Activated CD8-positive, alpha-beta T cell treated with anti-CD3 and anti-CD28 coated beads, Interleukin-2, amount 10 ng/mL, durations not matched to agents 7 days and 5 days (primary cell): Measurements from ENCODE around the gene ULK4. TPM values are rescaled to one million over a fixed set of nuclear protein-coding genes. Genes with fewer than 3 reads are reported as not detected.
"Not testable (repeated sequence)": the region's sequence is repeated elsewhere in the genome, so short reads cannot be mapped to it uniquely, and the experiment has no call there.

Experiments used
- ATAC-seq: fragments of 150-1000 bp; cut with Tn5 transposase; one replicate; pipeline ENCODE4 v1.10.0; 2021; ENCODE audit warnings: moderate library complexity
- CTCF ChIA-PET: fragments of 350-600 bp; sonication (Branson Sonifier 250); formaldehyde crosslinking; loops from one replicate; lab custom pipeline; 2021; ENCODE audit warnings: antibody characterized with exemption; lab: Charles Lee
- POLR2A ChIA-PET: fragments of 350-600 bp; sonication (Branson Sonifier 250); formaldehyde crosslinking; loops from one replicate; lab custom pipeline; 2021; ENCODE audit warnings: antibody characterized with exemption; lab: Charles Lee
- DNase-seq: peaks from one replicate; pipeline ENCODE4 v3.0.0-alpha.2; 2020
- H3K27ac Mint-ChIP-seq: one replicate; pipeline ENCODE4 v1.8.0; 2021; ENCODE audit warnings: mild to moderate bottlenecking, mixed read lengths
- H3K27me3 Mint-ChIP-seq: one replicate; pipeline ENCODE4 v1.8.0; 2021; ENCODE audit warnings: low read depth, mixed read lengths
- H3K36me3 Mint-ChIP-seq: one replicate; pipeline ENCODE4 v1.8.0; 2021; ENCODE audit warnings: low read depth, mixed read lengths
- H3K4me1 Mint-ChIP-seq: one replicate; pipeline ENCODE4 v1.8.0; 2021; ENCODE audit warnings: low read depth, mixed read lengths
- H3K4me3 Mint-ChIP-seq: one replicate; pipeline ENCODE4 v1.8.0; 2021; ENCODE audit warnings: mild to moderate bottlenecking, mixed read lengths
- H3K9me3 Mint-ChIP-seq: one replicate; pipeline ENCODE4 v1.8.0; 2022; ENCODE audit warnings: mixed read lengths; ENCODE audit not compliant: insufficient read depth
- total RNA-seq, 2 experiments: library from RNA; stranded (reverse); gene quantifications; one replicate each; pipeline ENCODE4 v1.2.3, GENCODE V29; 2021

The ULK4 gene
- total RNA-seq, 2 experiments from 2014 or later, result 10.5 to 12.3 TPM

GRCh38 chr3:41649129-41649739, 312.7 kb downstream of the ULK4 start:
- Mint-ChIP-seq H3K36me3 (no peaks in the 10 kb centered on the region), H3K9me3 (no peaks in the 10 kb centered on the region), H3K27ac (no peak overlapping the region), H3K4me1 (no peaks in the 10 kb centered on the region), H3K27me3 (peaks cover 2% of the 10 kb centered on the region), H3K4me3 (no peak overlapping the region)
- ChIA-PET CTCF (no interaction called here), POLR2A (no interaction called here)
- no peak for ATAC-seq
- DNase-seq, result no peak

GRCh38 chr3:41647730-41648129, 314.2 kb downstream of the ULK4 start:
- DNase-seq, H3K4me1 Mint-ChIP-seq, H3K36me3 Mint-ChIP-seq, H3K9me3 Mint-ChIP-seq, H3K4me3 Mint-ChIP-seq, POLR2A ChIA-PET, CTCF ChIA-PET, H3K27me3 Mint-ChIP-seq, H3K27ac Mint-ChIP-seq, ATAC-seq: not testable (repeated sequence)

GRCh38 chr3:41640076-41640475, 321.8 kb downstream of the ULK4 start:
- H3K4me3 Mint-ChIP-seq, result no peak overlapping the region
- no peaks in the 10 kb centered on the region for H3K27me3 Mint-ChIP-seq
- no peak overlapping the region for H3K27ac Mint-ChIP-seq
- CTCF ChIA-PET, result no interaction called here
- no peak for ATAC-seq
- no peaks in the 10 kb centered on the region for H3K36me3 Mint-ChIP-seq
- POLR2A ChIA-PET, result no interaction called here
- no peak for DNase-seq
- no peaks in the 10 kb centered on the region for H3K4me1 Mint-ChIP-seq
- no peaks in the 10 kb centered on the region for H3K9me3 Mint-ChIP-seq

GRCh38 chr3:41638381-41638780, 323.5 kb downstream of the ULK4 start:
- no peaks in the 10 kb centered on the region for H3K36me3 Mint-ChIP-seq
- H3K27ac Mint-ChIP-seq, result no peak overlapping the region
- no peak for ATAC-seq
- no peak overlapping the region for H3K4me3 Mint-ChIP-seq
- no peaks in the 10 kb centered on the region for H3K9me3 Mint-ChIP-seq
- H3K4me1 Mint-ChIP-seq, result no peaks in the 10 kb centered on the region
- CTCF ChIA-PET, result no interaction called here
- no peaks in the 10 kb centered on the region for H3K27me3 Mint-ChIP-seq
- POLR2A ChIA-PET, result no interaction called here
- no peak for DNase-seq

- ATAC-seq (no peak), DNase-seq (no peak)
- Mint-ChIP-seq H3K27me3 (no peaks in the 10 kb centered on the region), H3K9me3 (no peaks in the 10 kb centered on the region), H3K4me3 (no peak overlapping the region), H3K36me3 (no peaks in the 10 kb centered on the region), H3K4me1 (no peaks in the 10 kb centered on the region), H3K27ac (no peak overlapping the region)
- CTCF ChIA-PET, result no interaction called here
- POLR2A ChIA-PET, result no interaction called here
Observed at GRCh38 chr3:41632700-41633099, 329.2 kb downstream of the ULK4 start.

- ChIA-PET CTCF (no interaction called here), POLR2A (no interaction called here)
- no peak for DNase-seq
- H3K27ac Mint-ChIP-seq, result no peak overlapping the region
- no peaks in the 10 kb centered on the region for H3K27me3 Mint-ChIP-seq
- no peak for ATAC-seq
- no peaks in the 10 kb centered on the region for H3K9me3 Mint-ChIP-seq
- no peaks in the 10 kb centered on the region for H3K36me3 Mint-ChIP-seq
- no peak overlapping the region for H3K4me3 Mint-ChIP-seq
- H3K4me1 Mint-ChIP-seq, result no peaks in the 10 kb centered on the region
Observed at GRCh38 chr3:41630708-41631107, 331.2 kb downstream of the ULK4 start.

GRCh38 chr3:41629986-41630385, 331.9 kb downstream of the ULK4 start:
- ChIA-PET POLR2A (no interaction called here), CTCF (interaction anchor here (1.4 kb wide), 1 partner anchor 10 kb away, joined by 3 read pairs; no protein-coding TSS in a partner anchor)
- no peaks in the 10 kb centered on the region for H3K4me1 Mint-ChIP-seq
- DNase-seq (no peak), ATAC-seq (no peak)
- no peaks in the 10 kb centered on the region for H3K27me3 Mint-ChIP-seq
- no peak overlapping the region for H3K4me3 Mint-ChIP-seq
- no peaks in the 10 kb centered on the region for H3K9me3 Mint-ChIP-seq
- no peaks in the 10 kb centered on the region for H3K36me3 Mint-ChIP-seq
- no peak overlapping the region for H3K27ac Mint-ChIP-seq

GRCh38 chr3:41629072-41629471, 332.8 kb downstream of the ULK4 start:
- H3K4me1 Mint-ChIP-seq, result no peaks in the 10 kb centered on the region
- no peaks in the 10 kb centered on the region for H3K36me3 Mint-ChIP-seq
- no peak for DNase-seq
- no peak for ATAC-seq
- no peak overlapping the region for H3K4me3 Mint-ChIP-seq
- ChIA-PET CTCF (interaction anchor here (1.4 kb wide), 1 partner anchor 9 kb away, joined by 3 read pairs; no protein-coding TSS in a partner anchor), POLR2A (no interaction called here)
- H3K27me3 Mint-ChIP-seq, result no peaks in the 10 kb centered on the region
- H3K9me3 Mint-ChIP-seq, result no peaks in the 10 kb centered on the region
- no peak overlapping the region for H3K27ac Mint-ChIP-seq

- Mint-ChIP-seq H3K27ac (no peak overlapping the region), H3K4me3 (no peak overlapping the region), H3K27me3 (no peaks in the 10 kb centered on the region), H3K9me3 (no peaks in the 10 kb centered on the region), H3K36me3 (no peaks in the 10 kb centered on the region), H3K4me1 (no peaks in the 10 kb centered on the region)
- ATAC-seq (no peak), DNase-seq (no peak)
- CTCF ChIA-PET, result no interaction called here
- POLR2A ChIA-PET, result no interaction called here
Observed at GRCh38 chr3:41627477-41628087, 334.3 kb downstream of the ULK4 start.

- Mint-ChIP-seq H3K27me3 (no peaks in the 10 kb centered on the region), H3K27ac (no peak overlapping the region), H3K4me1 (no peaks in the 10 kb centered on the region), H3K9me3 (no peaks in the 10 kb centered on the region), H3K4me3 (no peak overlapping the region), H3K36me3 (no peaks in the 10 kb centered on the region)
- DNase-seq, result no peak
- no peak for ATAC-seq
- POLR2A ChIA-PET, result no interaction called here
- CTCF ChIA-PET, result no interaction called here
Observed at GRCh38 chr3:41612853-41613252, 349.1 kb downstream of the ULK4 start.

- DNase-seq (no peak), ATAC-seq (no peak)
- Mint-ChIP-seq H3K27ac (no peak overlapping the region), H3K9me3 (no peaks in the 10 kb centered on the region), H3K4me3 (no peak overlapping the region), H3K27me3 (peaks cover 2% of the 10 kb centered on the region), H3K36me3 (no peaks in the 10 kb centered on the region), H3K4me1 (no peaks in the 10 kb centered on the region)
- POLR2A ChIA-PET, result no interaction called here
- CTCF ChIA-PET, result no interaction called here
Observed at GRCh38 chr3:41611008-41611407, 350.9 kb downstream of the ULK4 start.

- no peaks in the 10 kb centered on the region for H3K4me1 Mint-ChIP-seq
- H3K27ac Mint-ChIP-seq, result no peak overlapping the region
- H3K36me3 Mint-ChIP-seq, result no peaks in the 10 kb centered on the region
- ChIA-PET POLR2A (no interaction called here), CTCF (no interaction called here)
- peaks cover 2% of the 10 kb centered on the region for H3K27me3 Mint-ChIP-seq
- DNase-seq, result no peak
- H3K9me3 Mint-ChIP-seq, result no peaks in the 10 kb centered on the region
- ATAC-seq, result no peak
- no peak overlapping the region for H3K4me3 Mint-ChIP-seq
Observed at GRCh38 chr3:41608347-41608746, 353.6 kb downstream of the ULK4 start.
